Breast epithelium (tissue), 3 donors: ENCODE results near the gene FAT1.

Experiments
- CTCF ChIP-seq, 3 donors: fragments of 450-650 bp; IDR thresholded peaks; one replicate each; pipeline ENCODE4 v1.5.1; 2016 to 2017; ENCODE audit warnings: antibody characterized with exemption in 3 of 3, mild to moderate bottlenecking in 3 of 3, moderate library complexity in 3 of 3
- POLR2A ChIP-seq: fragments of 450-650 bp; IDR thresholded peaks from one replicate; pipeline ENCODE4 v1.6.1; 2016; ENCODE audit warnings: antibody characterized with exemption, mild to moderate bottlenecking, moderate library complexity
- POLR2AphosphoS5 ChIP-seq, 3 donors: sonication (generic); formaldehyde crosslinking; IDR thresholded peaks; one replicate each; pipeline ENCODE4 v1.6.1; 2017; ENCODE audit warnings: antibody characterized with exemption in 3 of 3

GRCh38 chr4:186770481-186771175, 47.0 kb upstream of the FAT1 start:
- no peak for TF ChIP-seq CTCF (IDR thresholded peaks at IDR 0.05)
- no peak for TF ChIP-seq POLR2A
- no peak for TF ChIP-seq POLR2AphosphoS5 (IDR thresholded peaks at IDR 0.05)
